Measurements from ENCODE around the gene SLAIN1.

DNA sequence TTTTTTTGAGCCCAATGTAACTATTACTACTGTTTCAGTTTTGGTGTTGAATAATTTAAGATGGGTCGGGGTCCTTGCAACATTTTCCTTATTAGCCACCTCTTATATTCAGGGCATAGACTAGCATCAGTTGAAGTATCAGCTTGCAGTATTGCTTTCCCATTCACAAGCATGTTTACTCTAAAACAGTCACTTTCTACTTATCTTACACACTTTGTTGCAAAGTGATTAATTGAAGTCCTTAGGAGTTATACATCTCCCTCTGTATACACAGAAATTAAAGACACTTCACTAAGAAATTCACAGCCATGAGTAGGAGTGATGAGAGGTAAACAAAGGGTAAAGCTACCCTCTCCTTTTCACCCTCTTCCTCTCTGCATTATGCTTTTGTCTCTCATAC is 27.6 kb downstream of the SLAIN1 start:
- no peak for TF ChIP-seq CTCF (conservative IDR thresholded peaks at IDR 0.05; ENCODE audit: low read depth, low read length)
- TF ChIP-seq EZH2 (IDR thresholded peaks at IDR 0.05; ENCODE audit: borderline replicate concordance, low read depth, low read length, poor library complexity, severe bottlenecking), result no peak

All from A673 (cell line).